Cardiac fibroblast (primary cell): ENCODE data around the gene DTD1.
"Not testable (repeated sequence)": the region's sequence is repeated elsewhere in the genome, so short reads cannot be mapped to it uniquely, and the experiment has no call there.

Source experiments
- DNase-seq, 2 donors: peaks; one replicate each; pipeline versions ENCODE4 v3.0.0 to v3.0.0-alpha.2; 2010; ENCODE audit warnings: low read depth in 2 of 2
- H3K4me3 ChIP-seq, 2 donors: replicated peaks in 1 of 2; 1 replicate in 1 of 2; 2 replicates in 1 of 2; pipeline ENCODE4 v1.5.1; 2011; ENCODE audit warnings: low read depth in 2 of 2, low read length in 2 of 2, mild to moderate bottlenecking in 2 of 2, moderate library complexity in 1 of 2
- CTCF ChIP-seq: IDR thresholded peaks from one replicate; pipeline ENCODE4 v1.5.1; 2011; ENCODE audit warnings: low read depth, mild to moderate bottlenecking, low read length, inconsistent platforms

The DTD1 gene

GRCh38 chr20:18748987-18749386 lies 161.1 kb downstream of the DTD1 start:
- no peak overlapping the region for H3K4me3 ChIP-seq
- TF ChIP-seq CTCF, result no peak
- DNase-seq, result no peak

- TF ChIP-seq CTCF, result no peak
- no peak overlapping the region for H3K4me3 ChIP-seq
- no peak for DNase-seq
Observed at GRCh38 chr20:18749528-18749927, 161.7 kb downstream of the DTD1 start.

GRCh38 chr20:18750735-18751134 lies 162.9 kb downstream of the DTD1 start:
- no peak for TF ChIP-seq CTCF
- no peak overlapping the region for H3K4me3 ChIP-seq
- no peak for DNase-seq

GRCh38 chr20:18754030-18754652 lies 166.3 kb downstream of the DTD1 start:
- DNase-seq, result no peak
- TF ChIP-seq CTCF, result no peak

GRCh38 chr20:18754653-18755045 lies 166.8 kb downstream of the DTD1 start:
- TF ChIP-seq CTCF, result no peak
- no peak for DNase-seq
- H3K4me3 ChIP-seq, result no peak overlapping the region

More at GRCh38 chr20:18754030-18754652, 166.3 kb downstream of the DTD1 start:
- no peak overlapping the region for H3K4me3 ChIP-seq

- not testable (repeated sequence) for H3K4me3 ChIP-seq, DNase-seq
Observed at GRCh38 chr20:18760852-18761251, 173.0 kb downstream of the DTD1 start.

GRCh38 chr20:18767676-18768075 lies 179.8 kb downstream of the DTD1 start:
- no peak overlapping the region for H3K4me3 ChIP-seq
- no peak for DNase-seq
- no peak for TF ChIP-seq CTCF
